ENCODE data around the gene SECTM1.
A peak's percentile ranks its signal among the peaks of the same experiment; 100 is the strongest.

The SECTM1 gene

GRCh38 chr17:82277851-82278250, 55.7 kb downstream of the SECTM1 start:
- DNase-seq = no peak

DNA sequence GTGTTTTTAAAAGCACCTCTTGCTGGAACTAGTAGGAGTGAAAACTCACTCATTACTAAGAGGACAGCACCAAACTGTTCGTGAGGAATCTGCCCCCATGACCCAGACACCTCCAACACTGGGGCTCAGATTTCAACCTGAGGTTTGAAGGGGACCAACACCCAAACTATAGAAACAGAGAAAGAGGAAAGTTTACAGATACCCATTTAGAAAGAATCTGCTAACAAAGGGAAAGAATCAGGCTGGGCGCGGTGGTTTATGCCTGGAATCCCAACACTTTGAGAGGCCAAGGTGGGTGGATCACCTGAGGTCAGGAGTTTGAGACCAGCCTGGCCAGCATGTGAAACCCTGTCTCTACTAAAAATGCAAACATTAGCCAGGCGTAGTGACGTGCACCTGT, 56.6 kb downstream of the SECTM1 start:
- DNase-seq = no peak

DNA sequence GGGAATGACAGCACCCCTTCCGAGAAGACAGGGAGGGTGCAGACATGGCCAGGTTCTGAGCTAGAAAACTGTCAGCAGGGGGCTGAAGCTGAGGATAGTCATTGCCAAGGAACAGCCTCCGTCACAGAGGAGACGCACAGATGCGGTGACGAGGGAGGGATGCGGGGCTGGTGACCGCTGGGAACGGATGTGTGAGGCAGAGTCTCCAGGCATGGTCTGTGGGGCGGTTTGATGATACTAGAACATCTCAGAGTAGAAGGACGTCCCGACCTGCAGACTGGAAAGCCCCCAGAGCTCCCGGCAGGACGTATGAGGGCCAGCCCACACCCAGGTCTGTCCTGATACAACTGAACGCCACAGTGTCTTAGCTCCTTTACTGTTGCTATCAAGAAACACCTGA, 58.2 kb downstream of the SECTM1 start:
- no peak for DNase-seq

GRCh38 chr17:82274134-82275020, 59.2 kb downstream of the SECTM1 start:
- DNase-seq = no peak

- peak; percentile 74 for DNase-seq
Measured at GRCh38 chr17:82273327-82274133, 60.0 kb downstream of the SECTM1 start, which contains the start of gene CSNK1D. CSNK1D (minus strand) TSS chr17:82273700; CDS start chr17:82273381, 319 bp downstream.

- no peak for DNase-seq
Measured at GRCh38 chr17:82272495-82273326, 60.9 kb downstream of the SECTM1 start.

DNA sequence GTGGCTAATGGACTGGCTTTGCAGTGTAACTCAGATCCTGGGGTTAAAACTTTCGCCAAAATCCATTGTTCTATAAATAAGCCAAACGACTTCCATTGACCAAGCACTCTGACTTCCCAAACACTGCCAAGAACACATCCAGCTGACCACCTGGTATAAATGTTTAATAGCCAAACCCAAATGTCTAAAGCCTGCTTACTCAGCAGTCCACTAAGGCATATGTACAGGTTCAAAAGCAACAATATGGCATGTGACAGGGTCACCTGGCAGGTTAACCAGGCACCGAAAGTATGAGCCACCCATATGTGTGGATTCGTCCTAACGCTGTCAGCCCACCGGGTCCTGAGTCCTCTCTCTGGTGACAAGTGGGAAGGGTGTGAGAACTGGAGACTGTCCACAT, 62.2 kb downstream of the SECTM1 start:
- DNase-seq = no peak
